ENCODE data around the gene VN1R4.
"Not testable (repeated sequence)": the region's sequence is repeated elsewhere in the genome, so short reads cannot be mapped to it uniquely, and the experiment has no call there.

Gene VN1R4

GRCh38 chr19:53294786-53295441 lies 27.4 kb upstream of the VN1R4 start:
- Histone ChIP-seq H3K4me3 (ENCODE audit: severe bottlenecking) (no peak overlapping the region), H3K27me3 (ENCODE audit: insufficient read depth, poor library complexity, severe bottlenecking) (no peaks in the 10 kb centered on the region), H3K4me1 (ENCODE audit: insufficient read depth, poor library complexity, severe bottlenecking) (no peaks in the 10 kb centered on the region), H3K36me3 (ENCODE audit: low read depth) (no peaks in the 10 kb centered on the region), H3K9me3 (ENCODE audit: severe bottlenecking) (peaks cover 10% of the 10 kb centered on the region), H3K27ac (ENCODE audit: poor library complexity, severe bottlenecking) (no peak overlapping the region)
- no peak for TF ChIP-seq CTCF (IDR thresholded peaks at IDR 0.05; ENCODE audit: poor library complexity, severe bottlenecking)
- no peak for ATAC-seq (ENCODE audit: low read depth)
- DNase-seq (ENCODE audit: low spot score): no peak

- no peak for ATAC-seq (ENCODE audit: low read depth)
- H3K4me1 ChIP-seq (ENCODE audit: insufficient read depth, poor library complexity, severe bottlenecking): no peaks in the 10 kb centered on the region
- no peaks in the 10 kb centered on the region for H3K36me3 ChIP-seq (ENCODE audit: low read depth)
- H3K27ac ChIP-seq (ENCODE audit: poor library complexity, severe bottlenecking): no peak overlapping the region
- H3K27me3 ChIP-seq (ENCODE audit: insufficient read depth, poor library complexity, severe bottlenecking): no peaks in the 10 kb centered on the region
- no peak for DNase-seq (ENCODE audit: low spot score)
- peaks cover 10% of the 10 kb centered on the region for H3K9me3 ChIP-seq (ENCODE audit: severe bottlenecking)
- no peak for TF ChIP-seq CTCF (IDR thresholded peaks at IDR 0.05; ENCODE audit: poor library complexity, severe bottlenecking)
- no peak overlapping the region for H3K4me3 ChIP-seq (ENCODE audit: severe bottlenecking)
These were observed 23.4 kb upstream of the VN1R4 start for GRCh38 chr19:53290758-53291549.

- TF ChIP-seq CTCF (IDR thresholded peaks at IDR 0.05; ENCODE audit: poor library complexity, severe bottlenecking): no peak
- Histone ChIP-seq H3K4me3 (ENCODE audit: severe bottlenecking) (no peak overlapping the region), H3K9me3 (ENCODE audit: severe bottlenecking) (no peaks in the 10 kb centered on the region), H3K27me3 (ENCODE audit: insufficient read depth, poor library complexity, severe bottlenecking) (no peaks in the 10 kb centered on the region), H3K27ac (ENCODE audit: poor library complexity, severe bottlenecking) (no peak overlapping the region), H3K4me1 (ENCODE audit: insufficient read depth, poor library complexity, severe bottlenecking) (no peaks in the 10 kb centered on the region), H3K36me3 (ENCODE audit: low read depth) (no peaks in the 10 kb centered on the region)
- ATAC-seq (ENCODE audit: low read depth) (no peak), DNase-seq (ENCODE audit: low spot score) (no peak)
These were observed 17.6 kb upstream of the VN1R4 start for GRCh38 chr19:53285087-53285486.

GRCh38 chr19:53281947-53282346 lies 14.4 kb upstream of the VN1R4 start:
- H3K27ac ChIP-seq (ENCODE audit: poor library complexity, severe bottlenecking); H3K4me3 ChIP-seq (ENCODE audit: severe bottlenecking); DNase-seq (ENCODE audit: low spot score); ATAC-seq (ENCODE audit: low read depth); H3K4me1 ChIP-seq (ENCODE audit: insufficient read depth, poor library complexity, severe bottlenecking); H3K36me3 ChIP-seq (ENCODE audit: low read depth); H3K27me3 ChIP-seq (ENCODE audit: insufficient read depth, poor library complexity, severe bottlenecking); H3K9me3 ChIP-seq (ENCODE audit: severe bottlenecking): not testable (repeated sequence)

GRCh38 chr19:53275480-53275879 lies 8.0 kb upstream of the VN1R4 start:
- Histone ChIP-seq H3K4me3 (ENCODE audit: severe bottlenecking) (no peak overlapping the region), H3K36me3 (ENCODE audit: low read depth) (no peaks in the 10 kb centered on the region), H3K9me3 (ENCODE audit: severe bottlenecking) (peaks cover 3% of the 10 kb centered on the region), H3K27me3 (ENCODE audit: insufficient read depth, poor library complexity, severe bottlenecking) (no peaks in the 10 kb centered on the region), H3K27ac (ENCODE audit: poor library complexity, severe bottlenecking) (no peak overlapping the region), H3K4me1 (ENCODE audit: insufficient read depth, poor library complexity, severe bottlenecking) (no peaks in the 10 kb centered on the region)
- ATAC-seq (ENCODE audit: low read depth): no peak
- no peak for DNase-seq (ENCODE audit: low spot score)
- TF ChIP-seq CTCF (IDR thresholded peaks at IDR 0.05; ENCODE audit: poor library complexity, severe bottlenecking): no peak
